H54 (cell line): ENCODE measurements around the gene THRA.

Experiments
- DNase-seq: peaks from one replicate; pipeline ENCODE4 v3.0.0; 2011; ENCODE audit warnings: low spot score, mixed read lengths; ENCODE audit not compliant: insufficient read length
- FAIRE-seq: peaks from 3 replicates; lab custom pipeline; 2011; peaks lifted over from hg19 to GRCh38; lab: Jason Lieb, UNC
- POLR2A ChIP-seq: IDR thresholded peaks from 2 replicates; pipeline ENCODE4 v1.6.1; 2011; ENCODE audit warnings: low read depth, mild to moderate bottlenecking, low read length

The THRA gene

GRCh38 chr17:40099619-40100418 lies 37.1 kb downstream of the THRA start:
- FAIRE-seq = no peak

GRCh38 chr17:40100419-40100668 lies 37.6 kb downstream of the THRA start, which contains the start of gene NR1D1:
Gene NR1D1, minus strand, starts transcription at chr17:40100589. Its CDS starts 495 bp downstream, at chr17:40100094.
- FAIRE-seq = no peak
- peak; percentile 95 for TF ChIP-seq POLR2A

More at GRCh38 chr17:40099619-40100418, 37.1 kb downstream of the THRA start:
- no peak for DNase-seq
- no peak for TF ChIP-seq POLR2A

GRCh38 chr17:40100669-40101366 lies 38.1 kb downstream of the THRA start:
- FAIRE-seq (no peak), DNase-seq (peak; percentile 91)
- TF ChIP-seq POLR2A = no peak

More at GRCh38 chr17:40100419-40100668, 37.6 kb downstream of the THRA start, which contains the start of gene NR1D1:
- no peak for DNase-seq

- TF ChIP-seq POLR2A = no peak
- no peak for DNase-seq
- no peak for FAIRE-seq
Measured at GRCh38 chr17:40101367-40102210, 38.8 kb downstream of the THRA start.

DNA sequence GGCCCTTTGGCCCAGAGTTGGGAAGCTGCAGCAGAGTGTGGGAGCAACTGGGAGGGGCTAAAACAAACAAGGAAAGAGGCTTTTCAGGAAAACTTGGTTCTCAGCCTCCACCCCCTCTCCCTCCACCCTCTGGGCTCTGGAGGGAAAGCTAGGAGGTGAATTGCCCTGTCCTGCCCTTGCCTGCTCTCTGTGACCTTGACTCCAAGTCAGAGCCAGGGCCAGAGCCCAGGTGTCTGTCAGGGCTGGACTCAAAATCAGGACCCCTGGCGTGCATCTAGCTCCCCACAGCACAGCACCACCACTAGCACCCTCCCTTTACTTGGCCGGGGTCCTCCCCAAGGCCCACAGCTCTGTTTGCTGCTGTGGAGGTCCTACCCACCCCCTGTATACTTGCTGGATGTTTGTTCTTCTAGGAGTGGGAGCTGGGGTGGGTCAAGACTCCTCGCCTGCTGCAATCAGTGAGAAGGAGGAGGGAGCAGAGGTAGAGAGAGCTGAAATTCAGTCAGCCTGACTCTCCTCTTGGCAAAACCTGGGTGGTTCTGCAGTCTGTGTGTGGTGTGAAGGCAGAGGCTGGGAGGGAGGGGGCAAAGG lies 40.4 kb downstream of the THRA start:
- DNase-seq = no peak
- TF ChIP-seq POLR2A = no peak
- no peak for FAIRE-seq

GRCh38 chr17:40103688-40104087 lies 40.9 kb downstream of the THRA start:
- no peak for DNase-seq
- no peak for TF ChIP-seq POLR2A
- FAIRE-seq = no peak

GRCh38 chr17:40104594-40105486 lies 42.1 kb downstream of the THRA start:
- FAIRE-seq = no peak

DNA sequence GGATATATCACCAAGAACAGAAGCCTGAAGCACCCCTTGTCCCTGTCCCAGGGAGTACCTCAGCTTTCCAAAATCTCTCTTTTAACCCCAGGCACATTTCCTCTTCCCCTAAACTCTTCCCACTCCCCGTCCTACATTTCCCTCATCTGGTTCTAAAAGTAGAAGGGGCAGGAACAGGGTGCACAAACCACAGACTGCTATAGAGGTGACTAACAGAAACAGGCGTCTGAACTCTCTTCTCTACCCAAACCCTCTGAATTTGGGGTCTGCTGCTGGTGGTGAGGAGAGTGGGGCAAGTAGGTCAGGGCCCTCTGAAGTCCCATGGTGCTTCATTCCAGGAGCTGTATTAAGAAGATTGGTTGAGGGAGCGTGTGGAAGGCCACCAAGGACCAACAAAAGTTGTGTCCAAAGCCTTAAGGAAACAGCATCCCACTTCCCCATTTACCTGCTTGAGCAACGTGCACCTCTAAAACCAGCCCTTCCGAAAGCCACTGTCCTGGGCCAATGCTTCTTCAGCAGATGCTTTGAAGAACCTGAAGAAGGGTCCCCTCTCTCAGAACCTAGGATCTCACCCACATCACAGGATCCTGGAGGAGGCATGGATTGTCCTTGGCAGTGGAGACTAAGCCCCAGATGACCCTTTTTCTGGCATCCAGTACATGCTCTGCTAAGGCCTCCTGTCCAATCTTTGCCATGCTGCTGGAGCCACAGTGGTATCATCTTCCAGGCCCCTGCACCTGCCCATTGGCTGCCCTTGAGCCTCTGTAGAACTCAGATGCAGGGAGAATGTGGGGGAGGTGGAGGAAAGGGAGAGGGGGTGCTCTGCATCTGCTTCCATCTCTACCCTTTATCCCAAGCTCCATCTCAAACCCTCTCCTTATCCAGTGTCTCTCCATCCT lies 43.3 kb downstream of the THRA start:
- no peak for TF ChIP-seq POLR2A
- FAIRE-seq = no peak
- no peak for DNase-seq

More at GRCh38 chr17:40104594-40105486, 42.1 kb downstream of the THRA start:
- no peak for DNase-seq
- TF ChIP-seq POLR2A = no peak

- no peak for FAIRE-seq
- DNase-seq = no peak
- no peak for TF ChIP-seq POLR2A
Measured at GRCh38 chr17:40106760-40107521, 44.2 kb downstream of the THRA start.

GRCh38 chr17:40107522-40108174 lies 44.9 kb downstream of the THRA start:
- FAIRE-seq = no peak
- TF ChIP-seq POLR2A = no peak
- DNase-seq = no peak
